ENCODE data around the gene MPZL2. TPM values are rescaled to one million over a fixed set of nuclear protein-coding genes. Genes with fewer than 3 reads are reported as not detected.

The MPZL2 gene
- total and polyA plus RNA-seq, 2 of the 8 experiments (the other 6 are each of a cell fraction or from before 2014, with no cell fraction given), result 2.4 to 3.2 TPM

Small RNA genes lying within 50 kb of the gene (small RNA-seq; reads per million reads assigned to genes)
- gene HSPE1P18 (ENCODE audit: insufficient read depth), result not detected

Other genes with a start within 250 kb of the MPZL2 start
- 0.58 and 0.69 TPM in 2 replicates for gene TMPRSS4, start 187.2 kb downstream of the MPZL2 start, total RNA-seq (2021; fragmentation: NEBNext Ultra II Directional; extraction: Animal tissue kit (Norgen Biotek cat#: 25700))
- gene TMPRSS4, start 187.2 kb downstream of the MPZL2 start, polyA plus RNA-seq (2011; rRNA removed), result 0.11 and 0.13 TPM in 2 replicates
- gene SMIM35, start 177.3 kb downstream of the MPZL2 start, total RNA-seq (2021; fragmentation: NEBNext Ultra II Directional; extraction: Animal tissue kit (Norgen Biotek cat#: 25700)), result not detected in 2 replicates
- not detected in 2 replicates for gene SMIM35, start 177.3 kb downstream of the MPZL2 start, polyA plus RNA-seq (2011; rRNA removed)
- gene SCN4B, start 111.5 kb downstream of the MPZL2 start, total RNA-seq (2021; fragmentation: NEBNext Ultra II Directional; extraction: Animal tissue kit (Norgen Biotek cat#: 25700)), result 2.0 and 2.8 TPM in 2 replicates
- 4.1 and 4.9 TPM in 2 replicates for gene SCN4B, start 111.5 kb downstream of the MPZL2 start, polyA plus RNA-seq (2011; rRNA removed)
- gene SCN2B, start 87.7 kb downstream of the MPZL2 start, total RNA-seq (2021; fragmentation: NEBNext Ultra II Directional; extraction: Animal tissue kit (Norgen Biotek cat#: 25700)), result 0.13 and 0.24 TPM in 2 replicates
- gene SCN2B, start 87.7 kb downstream of the MPZL2 start, polyA plus RNA-seq (2011; rRNA removed), result 0.09 and 0.14 TPM in 2 replicates
- 0.58 and 0.86 TPM in 2 replicates for gene JAML, start 39.3 kb downstream of the MPZL2 start, total RNA-seq (2021; fragmentation: NEBNext Ultra II Directional; extraction: Animal tissue kit (Norgen Biotek cat#: 25700))
- gene JAML, start 39.3 kb downstream of the MPZL2 start, polyA plus RNA-seq (2011; rRNA removed), result 0.05 and 0.12 TPM in 2 replicates
- gene MPZL3, start 11.9 kb downstream of the MPZL2 start, total RNA-seq (2021; fragmentation: NEBNext Ultra II Directional; extraction: Animal tissue kit (Norgen Biotek cat#: 25700)), result 3.3 and 3.9 TPM in 2 replicates
- gene MPZL3, start 11.9 kb downstream of the MPZL2 start, polyA plus RNA-seq (2011; rRNA removed), result 1.1 and 1.2 TPM in 2 replicates
- gene CD3E, start 40.4 kb upstream of the MPZL2 start, total RNA-seq (2021; fragmentation: NEBNext Ultra II Directional; extraction: Animal tissue kit (Norgen Biotek cat#: 25700)), result not detected in 2 replicates
- gene CD3E, start 40.4 kb upstream of the MPZL2 start, polyA plus RNA-seq (2011; rRNA removed), result 0.05 TPM in 1 of 2 replicates, not detected in the other
- not detected in 2 replicates for gene CD3D, start 78.4 kb upstream of the MPZL2 start, total RNA-seq (2021; fragmentation: NEBNext Ultra II Directional; extraction: Animal tissue kit (Norgen Biotek cat#: 25700))
- not detected in 2 replicates for gene CD3D, start 78.4 kb upstream of the MPZL2 start, polyA plus RNA-seq (2011; rRNA removed)
- not detected in 2 replicates for gene CD3G, start 80.0 kb upstream of the MPZL2 start, total RNA-seq (2021; fragmentation: NEBNext Ultra II Directional; extraction: Animal tissue kit (Norgen Biotek cat#: 25700))
- gene CD3G, start 80.0 kb upstream of the MPZL2 start, polyA plus RNA-seq (2011; rRNA removed), result 0.02 TPM in 1 of 2 replicates, not detected in the other
- gene UBE4A, start 95.3 kb upstream of the MPZL2 start, total RNA-seq (2021; fragmentation: NEBNext Ultra II Directional; extraction: Animal tissue kit (Norgen Biotek cat#: 25700)), result 33.5 and 34.5 TPM in 2 replicates
- gene UBE4A, start 95.3 kb upstream of the MPZL2 start, polyA plus RNA-seq (2011; rRNA removed), result 7.9 and 11.3 TPM in 2 replicates
- gene ATP5MG, start 137.3 kb upstream of the MPZL2 start, total RNA-seq (2021; fragmentation: NEBNext Ultra II Directional; extraction: Animal tissue kit (Norgen Biotek cat#: 25700)), result 237 and 251 TPM in 2 replicates
- gene ATP5MG, start 137.3 kb upstream of the MPZL2 start, polyA plus RNA-seq (2011; rRNA removed), result 322 and 464 TPM in 2 replicates
- 59.1 and 62.1 TPM in 2 replicates for gene KMT2A, start 172.2 kb upstream of the MPZL2 start, total RNA-seq (2021; fragmentation: NEBNext Ultra II Directional; extraction: Animal tissue kit (Norgen Biotek cat#: 25700))
- 32.0 and 35.9 TPM in 2 replicates for gene KMT2A, start 172.2 kb upstream of the MPZL2 start, polyA plus RNA-seq (2011; rRNA removed)

All from H1 (cell line).